IPS-NIHi7 (cell line): ENCODE data around the gene TRPT1.
A peak's percentile ranks its signal among the peaks of the same experiment; 100 is the strongest.
"Not testable (repeated sequence)": the region's sequence is repeated elsewhere in the genome, so short reads cannot be mapped to it uniquely, and the experiment has no call there.

Experiments
- DNase-seq: peaks from one replicate; pipeline ENCODE4 v3.0.0; 2012; ENCODE audit warnings: mixed read lengths; ENCODE audit errors: extremely low spot score

TRPT1 gene

GRCh38 chr11:64258946-64259532 lies 33.1 kb upstream of the TRPT1 start:
- no peak for DNase-seq

GRCh38 chr11:64258356-64258755 lies 32.4 kb upstream of the TRPT1 start:
- DNase-seq = no peak

- no peak for DNase-seq
Observed at GRCh38 chr11:64256300-64256699, 30.3 kb upstream of the TRPT1 start.

- no peak for DNase-seq
Observed at GRCh38 chr11:64255135-64256128, 29.4 kb upstream of the TRPT1 start.

- DNase-seq = no peak
Observed at GRCh38 chr11:64254326-64254725, 28.3 kb upstream of the TRPT1 start.

GRCh38 chr11:64253481-64253880 lies 27.5 kb upstream of the TRPT1 start:
- no peak for DNase-seq

GRCh38 chr11:64253043-64253442 lies 27.1 kb upstream of the TRPT1 start:
- no peak for DNase-seq

- DNase-seq = no peak
Observed at GRCh38 chr11:64252003-64252872, 26.3 kb upstream of the TRPT1 start.

GRCh38 chr11:64251753-64252002 lies 25.7 kb upstream of the TRPT1 start:
- no peak for DNase-seq

GRCh38 chr11:64251016-64251752 lies 25.2 kb upstream of the TRPT1 start, which contains the start of gene PLCB3:
Gene PLCB3 (plus strand): TSS chr11:64251530. CDS start chr11:64251650, 120 bp downstream.
- DNase-seq = peak; percentile 80

GRCh38 chr11:64250415-64251015 lies 24.5 kb upstream of the TRPT1 start:
- no peak for DNase-seq

GRCh38 chr11:64249563-64250414 lies 23.8 kb upstream of the TRPT1 start:
- DNase-seq = no peak

- no peak for DNase-seq
Observed at GRCh38 chr11:64249038-64249437, 23.1 kb upstream of the TRPT1 start.

GRCh38 chr11:64248578-64248977 lies 22.6 kb upstream of the TRPT1 start:
- peak; percentile 39 for DNase-seq

GRCh38 chr11:64247729-64248531 lies 21.9 kb upstream of the TRPT1 start:
- peak; percentile 26 for DNase-seq

GRCh38 chr11:64246871-64247728 lies 21.1 kb upstream of the TRPT1 start, which contains the start of gene PPP1R14B:
Gene PPP1R14B (minus strand): TSS chr11:64246943. CDS start chr11:64246673, 270 bp downstream.
- peak; percentile 88 for DNase-seq

- not testable (repeated sequence) for DNase-seq
Observed at GRCh38 chr11:64246621-64246870, 20.6 kb upstream of the TRPT1 start.

- peak; percentile 23 for DNase-seq
Observed at GRCh38 chr11:64245797-64246620, 20.0 kb upstream of the TRPT1 start.
